ENCODE data around the gene SLC13A3. TPM values are rescaled to one million over a fixed set of nuclear protein-coding genes. Genes with fewer than 3 reads are reported as not detected.

SLC13A3 gene
- total and polyA plus RNA-seq, 4 donors, result 1.5 to 10.7 (median 8.3) TPM

GRCh38 chr20:46583411-46584214 is 67.6 kb downstream of the SLC13A3 start (continued):
- TF ChIP-seq ZBTB33 (IDR thresholded peaks at IDR 0.05) (no peak), RXRA (IDR thresholded peaks at IDR 0.05) (no peak), TAF1 (conservative IDR thresholded peaks at IDR 0.05) (no peak)

- Histone ChIP-seq H3K4me3 (ENCODE audit: low read depth in 1 of 3, low read length in 3 of 3) (no peak overlapping the region), H3K27ac (ENCODE audit: low read depth in 1 of 2, low read length in 2 of 2) (no peak overlapping the region), H3K4me1 (ENCODE audit: control insufficient read depth in 4 of 4, insufficient read depth in 4 of 4, low read length in 3 of 4) (no peaks in the 10 kb centered on the region), H3K9ac (ENCODE audit: low read depth in 1 of 2, low read length in 2 of 2) (no peak overlapping the region), H3K36me3 (ENCODE audit: control insufficient read depth in 4 of 4, insufficient read depth in 3 of 4, low read depth in 1 of 4, low read length in 3 of 4) (no peaks in the 10 kb centered on the region), H3K9me3 (ENCODE audit: control insufficient read depth in 4 of 4, low read length in 3 of 4) (no peaks in the 10 kb centered on the region), H3K27me3 (ENCODE audit: control insufficient read depth in 4 of 4, insufficient read depth in 4 of 4, low read length in 3 of 4) (peaks cover 0 to 2% (median 0%) of the 10 kb centered on the region in 4 donors)
- TF ChIP-seq TAF1 (conservative IDR thresholded peaks at IDR 0.05) (no peak), YY1 (IDR thresholded peaks at IDR 0.05) (no peak), MAX (IDR thresholded peaks at IDR 0.05) (no peak), FOXA2 (IDR thresholded peaks at IDR 0.05) (no peak), HNF4A (conservative IDR thresholded peaks at IDR 0.05) (no peak), JUND (IDR thresholded peaks at IDR 0.05) (no peak), EGR1 (IDR thresholded peaks at IDR 0.05; ENCODE audit: low read depth in 2 of 2) (no peak), NR2F2 (IDR thresholded peaks at IDR 0.05) (no peak), CTCF (IDR thresholded peaks at IDR 0.05; ENCODE audit: low read depth, low read length, missing input control) (no peak), ATF3 (IDR thresholded peaks at IDR 0.05) (no peak), REST (IDR thresholded peaks at IDR 0.05) (no peak), FOXA1 (IDR thresholded peaks at IDR 0.05) (no peak), SP1 (IDR thresholded peaks at IDR 0.05) (no peak)
- WGBS, result 93% methylated on average over 5 of the region's 5 CpGs
- no peak for DNase-seq (ENCODE audit: low spot score)
Measured at GRCh38 chr20:46582648-46583047, 68.6 kb downstream of the SLC13A3 start.

Data from liver (tissue), 9 donors.